Measurements from ENCODE around the gene CARNS1.

DNA sequence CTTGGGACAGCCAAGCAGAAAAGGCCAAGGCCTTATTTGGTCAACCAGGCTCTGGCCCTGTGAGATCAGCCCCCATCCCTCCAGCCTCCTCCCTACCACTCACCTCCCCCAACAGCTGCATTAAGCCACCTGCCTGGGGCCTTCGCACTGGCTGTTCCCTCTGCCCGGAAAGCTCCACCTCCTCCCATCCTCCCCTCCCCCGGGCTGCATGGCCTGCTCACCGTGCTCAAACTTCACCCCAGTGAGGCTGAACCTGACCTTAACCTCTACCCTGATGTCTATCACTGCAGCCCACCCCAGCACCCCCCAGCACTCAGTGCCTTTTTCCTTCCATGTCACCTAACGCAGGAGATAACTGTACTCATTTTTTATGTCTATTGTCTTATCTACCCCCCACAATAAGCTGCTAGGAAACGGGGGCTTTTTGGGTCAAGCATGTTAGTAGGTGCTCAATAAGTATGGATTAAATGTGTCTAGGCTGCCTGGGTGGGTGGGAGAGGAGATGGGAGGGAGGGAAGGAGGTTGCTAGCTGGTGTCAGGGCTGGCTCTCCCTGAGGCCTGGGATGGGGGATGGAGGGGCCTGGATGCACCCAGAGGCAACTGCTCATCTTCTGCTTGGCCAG lies 21.1 kb downstream of the CARNS1 start:
- TF ChIP-seq, protein P1, sequence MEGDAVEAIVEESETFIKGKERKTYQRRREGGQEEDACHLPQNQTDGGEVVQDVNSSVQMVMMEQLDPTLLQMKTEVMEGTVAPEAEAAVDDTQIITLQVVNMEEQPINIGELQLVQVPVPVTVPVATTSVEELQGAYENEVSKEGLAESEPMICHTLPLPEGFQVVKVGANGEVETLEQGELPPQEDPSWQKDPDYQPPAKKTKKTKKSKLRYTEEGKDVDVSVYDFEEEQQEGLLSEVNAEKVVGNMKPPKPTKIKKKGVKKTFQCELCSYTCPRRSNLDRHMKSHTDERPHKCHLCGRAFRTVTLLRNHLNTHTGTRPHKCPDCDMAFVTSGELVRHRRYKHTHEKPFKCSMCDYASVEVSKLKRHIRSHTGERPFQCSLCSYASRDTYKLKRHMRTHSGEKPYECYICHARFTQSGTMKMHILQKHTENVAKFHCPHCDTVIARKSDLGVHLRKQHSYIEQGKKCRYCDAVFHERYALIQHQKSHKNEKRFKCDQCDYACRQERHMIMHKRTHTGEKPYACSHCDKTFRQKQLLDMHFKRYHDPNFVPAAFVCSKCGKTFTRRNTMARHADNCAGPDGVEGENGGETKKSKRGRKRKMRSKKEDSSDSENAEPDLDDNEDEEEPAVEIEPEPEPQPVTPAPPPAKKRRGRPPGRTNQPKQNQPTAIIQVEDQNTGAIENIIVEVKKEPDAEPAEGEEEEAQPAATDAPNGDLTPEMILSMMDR (IDR thresholded peaks at IDR 0.05): no peak
- TF ChIP-seq POLR2A (IDR thresholded peaks at IDR 0.05) (no peak), POLR2AphosphoS5 (IDR thresholded peaks at IDR 0.05) (no peak)

Data from upper lobe of left lung (tissue), 4 donors.